GM06990 (cell line): ENCODE data around the gene MAF.

ENCODE experiments used
- DNase-seq: peaks from one replicate; pipeline ENCODE4 v3.0.0-alpha.2; 2011; ENCODE audit not compliant: insufficient read length; ENCODE audit errors: extremely low read depth
- H3K27me3 ChIP-seq: replicated peaks from 2 replicates; pipeline ENCODE4 v1.6.0; 2011; ENCODE audit warnings: low read length; ENCODE audit not compliant: control insufficient read depth, insufficient read depth
- H3K36me3 ChIP-seq: 2 replicates; pipeline ENCODE4 v1.5.1; 2011; ENCODE audit warnings: low read length; ENCODE audit not compliant: control insufficient read depth, insufficient read depth
- H3K4me3 ChIP-seq: replicated peaks from 2 replicates; pipeline ENCODE4 v1.5.1; 2011; ENCODE audit warnings: low read depth, mild to moderate bottlenecking, control low read depth, low read length
- CTCF ChIP-seq: IDR thresholded peaks from 2 replicates; pipeline ENCODE4 v1.5.1; 2011; ENCODE audit warnings: low read length, control low read depth, mild to moderate bottlenecking, inconsistent platforms; ENCODE audit not compliant: insufficient read depth, poor library complexity, severe bottlenecking

MAF gene

GRCh38 chr16:79610771-79611170 is 10.2 kb upstream of the MAF start:
- no peak for TF ChIP-seq CTCF
- H3K27me3 ChIP-seq: peaks cover 5% of the 10 kb centered on the region
- no peak for DNase-seq
- no peaks in the 10 kb centered on the region for H3K36me3 ChIP-seq
- no peak overlapping the region for H3K4me3 ChIP-seq

- peaks cover 5% of the 10 kb centered on the region for H3K27me3 ChIP-seq
- no peaks in the 10 kb centered on the region for H3K36me3 ChIP-seq
- no peak for TF ChIP-seq CTCF
- DNase-seq: no peak
- no peak overlapping the region for H3K4me3 ChIP-seq
These were observed 9.3 kb upstream of the MAF start for GRCh38 chr16:79609861-79610260.

GRCh38 chr16:79608976-79609375 is 8.4 kb upstream of the MAF start:
- Histone ChIP-seq H3K27me3 (peaks cover 5% of the 10 kb centered on the region), H3K36me3 (no peaks in the 10 kb centered on the region), H3K4me3 (no peak overlapping the region)
- no peak for DNase-seq
- TF ChIP-seq CTCF: no peak

- no peak for TF ChIP-seq CTCF
- Histone ChIP-seq H3K4me3 (no peak overlapping the region), H3K36me3 (no peaks in the 10 kb centered on the region), H3K27me3 (peaks cover 5% of the 10 kb centered on the region)
- no peak for DNase-seq
These were observed 7.0 kb upstream of the MAF start for GRCh38 chr16:79607587-79607986.

- Histone ChIP-seq H3K27me3 (peaks cover 9% of the 10 kb centered on the region), H3K4me3 (no peak overlapping the region), H3K36me3 (no peaks in the 10 kb centered on the region)
- no peak for DNase-seq
- TF ChIP-seq CTCF: no peak
These were observed 5.5 kb upstream of the MAF start for GRCh38 chr16:79605999-79606398.

GRCh38 chr16:79603055-79603454 is 2.5 kb upstream of the MAF start:
- Histone ChIP-seq H3K36me3 (no peaks in the 10 kb centered on the region), H3K27me3 (peaks cover 6% of the 10 kb centered on the region), H3K4me3 (no peak overlapping the region)
- DNase-seq: no peak
- no peak for TF ChIP-seq CTCF
